ENCODE results near the gene TMEM179. TPM values are rescaled to one million over a fixed set of nuclear protein-coding genes. Genes with fewer than 3 reads are reported as not detected.

Gene TMEM179
- total RNA-seq, 1 experiment from 2014 or later, result 11.4 TPM

GRCh38 chr14:104572024-104572626 is 32.4 kb downstream of the TMEM179 start:
- H3K4ac ChIP-seq (ENCODE audit: low read depth, low read length), result no peak overlapping the region
- H3K18ac ChIP-seq (ENCODE audit: insufficient read length, low read depth, low read length), result no peak overlapping the region
- H4K5ac ChIP-seq (ENCODE audit: insufficient read length, low read depth, low read length), result no peak overlapping the region
- peak overlapping the region in 1 of 3 experiments; percentile 73; a peak in 1 of 7 replicates for H3K27ac Mint-ChIP-seq
- H2AFZ ChIP-seq (ENCODE audit: low read length), result no peak overlapping the region
- no peaks in the 10 kb centered on the region for H3K23me2 ChIP-seq (ENCODE audit: insufficient read length, low read depth, low read length, poor library complexity, severe bottlenecking)
- H3K23ac ChIP-seq (ENCODE audit: insufficient read length, low read depth, low read length), result no peak overlapping the region
- no peaks in the 10 kb centered on the region for H3K27me3 ChIP-seq (ENCODE audit: insufficient read depth, low read length)
- WGBS (ENCODE audit: extremely low coverage, insufficient read length, low lambda C conversion rate), result no CpG with 5 or more reads among the region's 11 CpGs
- no peak overlapping the region for H2BK12ac ChIP-seq (ENCODE audit: insufficient read length, low read depth, low read length)
- H3K14ac ChIP-seq (ENCODE audit: insufficient read depth, low read length), result no peak overlapping the region
- H3K79me2 ChIP-seq (ENCODE audit: insufficient read depth, low read length), result no peaks in the 10 kb centered on the region
- H3K27me3 Mint-ChIP-seq (ENCODE audit: low read depth), result no peaks in the 10 kb centered on the region; the same call in 1 of the 2 replicates
- no peak overlapping the region for H2AK5ac ChIP-seq (ENCODE audit: insufficient read length, low read length)
- no peak overlapping the region for H4K91ac ChIP-seq (ENCODE audit: insufficient read length, low read depth, low read length)
- H3K56ac ChIP-seq (ENCODE audit: insufficient read length, low read depth, low read length), result no peak overlapping the region
- H2BK20ac ChIP-seq (ENCODE audit: low read depth, low read length, poor library complexity, severe bottlenecking), result no peak overlapping the region
- H3T11ph ChIP-seq (ENCODE audit: low read length), result no peak overlapping the region
- no peak overlapping the region for H2BK120ac ChIP-seq (ENCODE audit: low read depth, low read length, poor library complexity, severe bottlenecking)
- no peak for TF ChIP-seq CTCF (conservative IDR thresholded peaks at IDR 0.05)
- no peaks in the 10 kb centered on the region for H3K4me1 ChIP-seq (ENCODE audit: insufficient read depth, low read length)
- H3K9me3 ChIP-seq (ENCODE audit: control insufficient read depth, low read depth, low read length), result no peaks in the 10 kb centered on the region
- H3K9me3 Mint-ChIP-seq, result no peaks in the 10 kb centered on the region
- no peak overlapping the region for H2BK15ac ChIP-seq (ENCODE audit: low read depth, low read length)
- no peak overlapping the region for H3K27ac ChIP-seq (ENCODE audit: insufficient read length, low read depth, low read length)
- no peaks in the 10 kb centered on the region; a peak in 1 of 7 replicates for H3K36me3 Mint-ChIP-seq (ENCODE audit: insufficient read depth in 1 of 3, low read depth in 3 of 3)
- H3K4me1 Mint-ChIP-seq, result peaks cover 0 to 10% of the 10 kb centered on the region in 2 experiments; a peak in 2 of 4 replicates
- H4K20me1 ChIP-seq (ENCODE audit: control insufficient read depth, insufficient read depth, insufficient read length), result no peaks in the 10 kb centered on the region
- no peak overlapping the region for H2BK5ac ChIP-seq (ENCODE audit: insufficient read length, low read length)
- no peak overlapping the region for H3K4me3 Mint-ChIP-seq
- DNase-seq, result no peak
- no peak overlapping the region for H3K4me2 ChIP-seq (ENCODE audit: insufficient read depth, insufficient read length, low read length)
- no peaks in the 10 kb centered on the region for H3K79me1 ChIP-seq (ENCODE audit: insufficient read depth, low read depth, low read length, poor library complexity, severe bottlenecking)
- no peak overlapping the region for H3K9ac ChIP-seq (ENCODE audit: extremely low read depth, insufficient read length, low read length)
- H4K8ac ChIP-seq (replicated peaks; ENCODE audit: insufficient read length, low read depth, low read length), result no peak overlapping the region

All from H9 (cell line).